K562 (cell line): ENCODE results near the gene ABHD18. TPM values are rescaled to one million over a fixed set of nuclear protein-coding genes. Genes with fewer than 3 reads are reported as not detected.

Source experiments
- ARID1B ChIP-seq: fragments of 450-650 bp; IDR thresholded peaks from 2 replicates; pipeline ENCODE4 v1.6.1; 2016; ENCODE audit warnings: antibody characterized with exemption, mild to moderate bottlenecking, inconsistent platforms
- ATF1 ChIP-seq, 2 experiments: fragments of 450-650 bp in 1 of 2; IDR thresholded peaks; 2 replicates each; pipeline ENCODE4 v1.6.1; 2016; ENCODE audit warnings: missing compliant biosample characterization in 1 of 2, missing genetic modification characterization in 1 of 2
- BCOR ChIP-seq: fragments of 450-650 bp; IDR thresholded peaks from 2 replicates; pipeline ENCODE4 v1.6.1; 2016
- BDP1 ChIP-seq: IDR thresholded peaks from 3 replicates; pipeline ENCODE4 v1.6.1; 2011; ENCODE audit not compliant: insufficient read length, insufficient read depth
- CAMTA2 ChIP-seq: fragments of 250-450 bp; sonication (Bioruptor Pico); conservative IDR thresholded peaks from 2 replicates; pipeline ENCODE4 v1.5.1; 2022
- CBFA2T2 ChIP-seq: fragments of 450-650 bp; conservative IDR thresholded peaks from 2 replicates; pipeline ENCODE4 v1.6.1; 2017; ENCODE audit warnings: mild to moderate bottlenecking
- CEBPB ChIP-seq: fragments of 450-650 bp; IDR thresholded peaks from 2 replicates; pipeline ENCODE4 v1.6.1; 2016; ENCODE audit warnings: missing genetic modification characterization, missing compliant biosample characterization
- HOXB6 ChIP-seq: fragments of 250-450 bp; sonication (Bioruptor Pico); IDR thresholded peaks from 2 replicates; pipeline ENCODE4 v1.5.1; 2022; ENCODE audit warnings: mild to moderate bottlenecking, borderline replicate concordance
- JUN ChIP-seq, 2 experiments: sonication (generic) in 1 of 2; formaldehyde crosslinking in 1 of 2; IDR thresholded peaks; 2 replicates each; pipeline versions ENCODE4 v1.6.1 to v1.8.0; 2012 to 2022; ENCODE audit warnings: borderline replicate concordance in 2 of 2, mild to moderate bottlenecking in 2 of 2, improper control_type of control experiment in 1 of 2, low read depth in 1 of 2, low read length in 1 of 2, missing genetic modification reagents in 1 of 2
- KLF1 ChIP-seq: fragments of 450-650 bp; IDR thresholded peaks from 2 replicates; pipeline ENCODE4 v1.6.1; 2016; ENCODE audit warnings: missing genetic modification characterization, missing compliant biosample characterization
- NR2C1 ChIP-seq, 2 experiments: fragments of 450-650 bp; IDR thresholded peaks; 2 replicates each; pipeline ENCODE4 v1.6.1; 2017; ENCODE audit warnings: mild to moderate bottlenecking in 2 of 2, antibody characterized with exemption in 1 of 2, inconsistent platforms in 1 of 2, missing compliant biosample characterization in 1 of 2, missing genetic modification characterization in 1 of 2
- POU5F1 ChIP-seq: fragments of 150-350 bp; IDR thresholded peaks from 2 replicates; pipeline ENCODE4 v1.6.1; 2014; ENCODE audit warnings: borderline replicate concordance, low read length, low read depth, mild to moderate bottlenecking; ENCODE audit not compliant: partially characterized antibody
- PTTG1 ChIP-seq: fragments of 450-650 bp; IDR thresholded peaks from 2 replicates; pipeline ENCODE4 v1.6.1; 2016; ENCODE audit warnings: low read depth, mild to moderate bottlenecking, missing genetic modification characterization, missing compliant biosample characterization
- RFX1 ChIP-seq: fragments of 450-650 bp; IDR thresholded peaks from 2 replicates; pipeline ENCODE4 v1.6.1; 2016; ENCODE audit warnings: mild to moderate bottlenecking, moderate library complexity
- SMARCA5 ChIP-seq: fragments of 450-650 bp; IDR thresholded peaks from 2 replicates; pipeline ENCODE4 v1.6.1; 2016
- TAF15 ChIP-seq: fragments of 200-400 bp; formaldehyde crosslinking; IDR thresholded peaks from 2 replicates; pipeline ENCODE4 v1.6.1; 2017; ENCODE audit warnings: mild to moderate bottlenecking, low read depth, low read length, moderate library complexity
- ZNF217 ChIP-seq: sonication (generic); formaldehyde crosslinking; IDR thresholded peaks from 2 replicates; pipeline ENCODE4 v1.8.0; 2022; ENCODE audit warnings: mild to moderate bottlenecking, missing genetic modification reagents
- ZNF239 ChIP-seq: fragments of 250-450 bp; sonication (Bioruptor Pico); IDR thresholded peaks from 2 replicates; pipeline ENCODE4 v1.4.0; 2020; ENCODE audit warnings: mild to moderate bottlenecking
- ZNF24 ChIP-seq: fragments of 450-650 bp; IDR thresholded peaks from 2 replicates; pipeline ENCODE4 v1.6.1; 2016
- ZNF551 ChIP-seq: fragments of 250-450 bp; sonication (Bioruptor Pico); IDR thresholded peaks from 2 replicates; pipeline ENCODE4 v1.5.0; 2021; ENCODE audit warnings: mild to moderate bottlenecking, moderate library complexity
- polyA plus RNA-seq, 8 experiments: library from polyadenylated mRNA; depleted of rRNA in 4 of 8; stranded (reverse) in 5 of 8; unstranded in 3 of 8; fragments of >200 nt; fragmentation: Nextera tagmentation in 2 of 8; fragmentation: Illumina TruSeq in 1 of 8; extraction: Ambion mirVana in 2 of 8; extraction: Trizol in 1 of 8; gene quantifications; 2 replicates each; pipeline versions ENCODE4 v1.2.1 to v1.2.3, GENCODE V29; 2011 to 2014; ENCODE audit warnings: inconsistent platforms in 1 of 8, missing spikeins in 1 of 8
- total RNA-seq, 7 experiments: library from RNA; depleted of rRNA in 6 of 7; stranded (reverse); fragments of >200 nt in 6 of 7; fragmentation: Illumina TruSeq in 2 of 7; extraction: Trizol in 2 of 7; gene quantifications; 2 replicates each; pipeline versions ENCODE4 v1.2.1 to v1.2.3, GENCODE V29; 2011 to 2021; ENCODE audit warnings: low replicate concordance in 1 of 7
- TF ChIP-seq, protein P1 (sequence below): IDR thresholded peaks from 3 replicates; pipeline ENCODE4 v1.6.1; 2011; ENCODE audit warnings: borderline replicate concordance, mild to moderate bottlenecking; ENCODE audit not compliant: insufficient read length, insufficient read depth
- TF ChIP-seq, protein P2 (sequence below): fragments of 250-450 bp; sonication (Bioruptor Pico); IDR thresholded peaks from 2 replicates; pipeline ENCODE4 v1.5.0; 2021; ENCODE audit warnings: mild to moderate bottlenecking, moderate library complexity
- TF ChIP-seq, protein P3 (sequence below): sonication (generic); formaldehyde crosslinking; IDR thresholded peaks from 2 replicates; pipeline ENCODE4 v1.8.0; 2022; ENCODE audit warnings: missing genetic modification reagents, mild to moderate bottlenecking, borderline replicate concordance

Gene ABHD18
- total and polyA plus RNA-seq, 9 of the 15 experiments (the other 6 are each of a cell fraction or from before 2014, with no cell fraction given), result 6.1 to 25.0 (median 16.0) TPM

DNA sequence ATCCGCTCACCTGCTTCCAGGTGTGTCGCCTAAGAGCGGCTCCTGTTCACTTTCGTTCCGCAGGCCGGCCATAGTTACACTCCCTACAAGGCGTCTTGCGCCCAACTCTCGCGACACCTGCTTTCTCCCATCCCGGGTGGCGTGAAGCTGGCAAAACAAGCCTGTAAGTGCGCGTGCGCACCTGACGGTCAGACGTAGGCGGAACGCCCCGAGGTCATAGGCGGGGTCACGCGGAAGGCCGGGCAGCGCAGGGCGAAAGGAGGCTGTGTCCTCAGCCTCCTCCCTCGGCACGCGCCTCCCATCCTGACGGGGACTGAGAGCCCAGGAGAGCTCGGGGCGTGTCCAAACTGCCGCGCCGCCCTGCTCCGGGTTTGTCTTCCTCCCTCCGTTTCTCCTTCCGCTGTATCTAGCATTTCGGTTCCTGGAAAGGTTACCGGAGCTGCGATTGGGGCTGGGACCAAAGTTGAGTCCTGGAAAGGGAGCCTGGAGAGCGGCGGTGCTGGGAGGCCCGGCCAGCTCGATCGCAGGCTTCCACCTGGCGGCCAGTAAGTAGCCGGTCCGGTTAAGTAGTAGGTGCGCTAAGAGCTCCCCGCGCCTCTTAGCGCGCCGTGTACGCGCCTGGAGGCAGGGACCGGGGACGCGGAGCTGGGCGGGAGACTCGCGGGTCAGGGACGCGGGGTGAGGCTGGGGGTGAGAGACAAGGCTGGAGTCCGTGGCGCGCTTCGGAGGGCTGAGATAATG is at the start of gene ABHD18, which contains the start of gene MFSD8 (continued):
- no peak for TF ChIP-seq ZNF24
- TF ChIP-seq SMARCA5, result peak; percentile 57; the same call in 1 of the 2 replicates
- no peak for TF ChIP-seq CBFA2T2
- no peak for TF ChIP-seq PTTG1
- TF ChIP-seq, protein P1, sequence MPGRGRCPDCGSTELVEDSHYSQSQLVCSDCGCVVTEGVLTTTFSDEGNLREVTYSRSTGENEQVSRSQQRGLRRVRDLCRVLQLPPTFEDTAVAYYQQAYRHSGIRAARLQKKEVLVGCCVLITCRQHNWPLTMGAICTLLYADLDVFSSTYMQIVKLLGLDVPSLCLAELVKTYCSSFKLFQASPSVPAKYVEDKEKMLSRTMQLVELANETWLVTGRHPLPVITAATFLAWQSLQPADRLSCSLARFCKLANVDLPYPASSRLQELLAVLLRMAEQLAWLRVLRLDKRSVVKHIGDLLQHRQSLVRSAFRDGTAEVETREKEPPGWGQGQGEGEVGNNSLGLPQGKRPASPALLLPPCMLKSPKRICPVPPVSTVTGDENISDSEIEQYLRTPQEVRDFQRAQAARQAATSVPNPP, result no peak
- TF ChIP-seq NR2C1 (IDR thresholded peaks at IDR 0.05), result peak; percentile 95
- TF ChIP-seq NR2C1 (tag; IDR thresholded peaks at IDR 0.05), result peak; percentile 95
- TF ChIP-seq ATF1 (CRISPR knock-in tag; IDR thresholded peaks at IDR 0.05), result no peak
- peak; percentile 87 for TF ChIP-seq ATF1 (tag; IDR thresholded peaks at IDR 0.05)
- TF ChIP-seq, protein P2, sequence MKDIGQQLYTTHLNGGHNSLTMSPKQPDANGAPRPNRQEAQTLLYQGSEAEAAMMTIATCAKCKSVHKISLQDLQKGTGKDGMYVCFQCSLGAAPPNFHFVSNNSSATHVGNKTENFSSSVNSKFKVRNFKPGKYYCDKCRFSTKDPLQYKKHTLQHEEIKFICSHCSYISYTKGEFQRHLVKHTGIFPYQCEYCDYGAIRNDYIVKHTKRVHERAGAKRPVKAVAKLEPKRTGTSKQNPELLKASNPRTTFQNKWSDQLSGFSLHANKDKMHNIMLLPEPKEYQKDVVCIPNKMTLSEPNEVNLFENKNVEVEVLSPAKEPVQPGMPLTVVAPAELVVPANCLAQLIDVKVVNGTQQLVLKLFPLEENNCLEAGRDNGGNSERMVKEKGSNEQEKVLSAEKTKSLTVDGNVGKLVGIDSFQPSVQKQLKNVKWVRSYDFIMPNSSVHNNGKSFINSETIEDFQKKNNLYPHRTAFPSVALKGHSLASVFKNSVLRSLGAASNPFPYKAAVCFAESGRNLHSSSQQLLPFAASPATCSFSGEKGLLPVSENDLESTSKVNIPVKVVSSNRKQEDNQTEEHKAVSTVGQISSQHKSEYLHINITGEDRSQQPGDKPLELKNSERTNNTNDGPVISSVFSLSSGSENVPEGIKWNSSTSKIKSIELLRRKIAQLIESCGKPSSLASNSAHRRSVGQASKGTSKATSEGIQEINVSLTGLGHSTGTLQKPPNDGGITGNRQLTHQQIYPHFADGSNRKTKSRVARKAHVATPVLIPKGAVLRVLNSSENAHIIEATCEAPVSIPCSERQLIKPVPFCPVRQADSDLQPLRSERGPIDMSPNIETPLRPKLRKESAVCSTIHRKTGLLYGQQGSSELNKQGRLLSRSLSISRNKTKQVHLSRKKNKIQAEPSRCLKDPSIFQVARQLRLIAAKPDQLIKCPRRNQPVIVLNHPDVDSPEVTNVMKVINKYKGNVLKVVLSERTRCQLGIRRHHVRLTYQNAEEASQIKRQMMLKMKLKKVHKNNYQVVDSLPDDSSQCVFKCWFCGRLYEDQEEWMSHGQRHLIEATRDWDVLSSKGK (CRISPR knock-in tag), result no peak
- TF ChIP-seq JUN (IDR thresholded peaks at IDR 0.05; ENCODE audit: borderline replicate concordance, low read depth, low read length), result peak; percentile 48; the same call in 1 of the 2 replicates
- TF ChIP-seq JUN (CRISPR knock-in tag; IDR thresholded peaks at IDR 0.05; ENCODE audit: borderline replicate concordance), result no peak; the same call in 1 of the 2 replicates
- no peak for TF ChIP-seq TAF15
- no peak for TF ChIP-seq KLF1 (tag)
- no peak for TF ChIP-seq CEBPB (tag)
- TF ChIP-seq ZNF239 (CRISPR knock-in tag), result no peak
- TF ChIP-seq, protein P3, sequence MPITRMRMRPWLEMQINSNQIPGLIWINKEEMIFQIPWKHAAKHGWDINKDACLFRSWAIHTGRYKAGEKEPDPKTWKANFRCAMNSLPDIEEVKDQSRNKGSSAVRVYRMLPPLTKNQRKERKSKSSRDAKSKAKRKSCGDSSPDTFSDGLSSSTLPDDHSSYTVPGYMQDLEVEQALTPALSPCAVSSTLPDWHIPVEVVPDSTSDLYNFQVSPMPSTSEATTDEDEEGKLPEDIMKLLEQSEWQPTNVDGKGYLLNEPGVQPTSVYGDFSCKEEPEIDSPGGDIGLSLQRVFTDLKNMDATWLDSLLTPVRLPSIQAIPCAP, result no peak
- TF ChIP-seq CAMTA2 (CRISPR knock-in tag), result no peak
- TF ChIP-seq HOXB6, result no peak
- 0 out of 2 replicates have a peak, but pooled peaks have one; percentile 35 for TF ChIP-seq BCOR
- no peak for TF ChIP-seq BDP1
- 0 out of 2 replicates have a peak, but pooled peaks have one; percentile 13 for TF ChIP-seq ARID1B
- TF ChIP-seq POU5F1, result no peak
- TF ChIP-seq RFX1, result no peak
- no peak for TF ChIP-seq ZNF217 (CRISPR knock-in tag)
- no peak for TF ChIP-seq ZNF551
